ENCODE measurements around the gene ZBTB17. TPM values are rescaled to one million over a fixed set of nuclear protein-coding genes. Genes with fewer than 3 reads are reported as not detected.

Gene ZBTB17
- polyA plus RNA-seq, 2 of the 4 experiments (the other 2 are of a cell fraction), result 13.8 to 16.5 TPM

GRCh38 chr1:15963968-15964648 is 11.8 kb downstream of the ZBTB17 start:
- ATAC-seq, result no peak
- 86% methylated on average over 10 of the region's 10 CpGs for WGBS (ENCODE audit: missing lambda C conversion rate)
- Histone ChIP-seq H3K27ac (no peak overlapping the region), H3K4me2 (no peak overlapping the region), H3K4me3 (no peak overlapping the region), H3K4me1 (peaks cover 7% of the 10 kb centered on the region; the same call in 1 of the 3 replicates), H3K9me3 (0 out of 3 replicates have a peak, but pooled peaks cover 3% of the 10 kb centered on the region)
- TF ChIP-seq POLR2AphosphoS2 (conservative IDR thresholded peaks at IDR 0.05; ENCODE audit: low read length) (no peak), FOSB (CRISPR knock-in tag; IDR thresholded peaks at IDR 0.05) (no peak), NFE2L2 (conservative IDR thresholded peaks at IDR 0.05; ENCODE audit: low read length) (no peak), GATA3 (IDR thresholded peaks at IDR 0.05; ENCODE audit: borderline replicate concordance) (no peak), CBX2 (IDR thresholded peaks at IDR 0.05; ENCODE audit: borderline replicate concordance, low read depth) (no peak), RNF2 (IDR thresholded peaks at IDR 0.05; ENCODE audit: borderline replicate concordance, low read depth) (no peak), MAFK (IDR thresholded peaks at IDR 0.05; ENCODE audit: partially characterized antibody) (no peak), RAD21 (conservative IDR thresholded peaks at IDR 0.05 in 1 of 2, IDR thresholded peaks at IDR 0.05 in 1 of 2) (no peak), CBX8 (IDR thresholded peaks at IDR 0.05) (no peak), ZFP36 (IDR thresholded peaks at IDR 0.05; ENCODE audit: borderline replicate concordance, partially characterized antibody) (no peak), HEYL (CRISPR knock-in tag; IDR thresholded peaks at IDR 0.05) (no peak), NPAS2 (CRISPR knock-in tag; IDR thresholded peaks at IDR 0.05; ENCODE audit: borderline replicate concordance) (no peak), BHLHE40 (IDR thresholded peaks at IDR 0.05; ENCODE audit: low read depth, low read length) (no peak), ELK1 (IDR thresholded peaks at IDR 0.05; ENCODE audit: low read depth, low read length) (no peak), USF2 (IDR thresholded peaks at IDR 0.05) (no peak), ZSCAN20 (CRISPR knock-in tag; IDR thresholded peaks at IDR 0.05) (no peak), EHF (CRISPR knock-in tag; IDR thresholded peaks at IDR 0.05) (no peak)
- POLR2A ChIA-PET, result interaction anchor here (0.7 kb wide), 1 partner anchor 14 kb away, joined by 5 read pairs; no protein-coding TSS in a partner anchor
- no peak for DNase-seq (ENCODE audit: low read depth in 1 of 2, low spot score in 1 of 2)
- CTCF ChIA-PET, result interaction anchor here (0.6 to 0.7 kb wide), 3 partner anchors 12 to 118 kb away, joined by 3 to 4 read pairs (median 4); partner anchors contain the start of gene ZBTB17
- FAIRE-seq, result no peak

GRCh38 chr1:15963363-15963967 is 12.4 kb downstream of the ZBTB17 start:
- Histone ChIP-seq H3K4me2 (no peak overlapping the region), H3K4me1 (peaks cover 7% of the 10 kb centered on the region; the same call in 1 of the 3 replicates), H3K4me3 (no peak overlapping the region), H3K9me3 (no peaks in the 10 kb centered on the region), H3K27ac (no peak overlapping the region)
- no peak for FAIRE-seq
- DNase-seq (ENCODE audit: low read depth in 1 of 2, low spot score in 1 of 2), result no peak
- no peak for TF ChIP-seq JUNB (IDR thresholded peaks at IDR 0.05)
- no peak for TF ChIP-seq E2F6 (IDR thresholded peaks at IDR 0.05; ENCODE audit: borderline replicate concordance, low read depth)
- TF ChIP-seq CHD4 (IDR thresholded peaks at IDR 0.05; ENCODE audit: borderline replicate concordance), result no peak
- TF ChIP-seq MAZ (IDR thresholded peaks at IDR 0.05; ENCODE audit: borderline replicate concordance, low read depth, low read length), result no peak
- no peak for TF ChIP-seq RCOR1 (IDR thresholded peaks at IDR 0.05; ENCODE audit: low read depth, low read length)
- no peak for TF ChIP-seq HOXB5 (CRISPR knock-in tag; IDR thresholded peaks at IDR 0.05)
- CTCF ChIA-PET, result interaction anchor here (0.5 to 0.6 kb wide), 3 partner anchors 16 to 117 kb away, joined by 3 to 4 read pairs (median 3); no protein-coding TSS in a partner anchor
- POLR2A ChIA-PET, result no interaction called here
- no peak for ATAC-seq
